PC-9 (cell line): ENCODE data around the gene TRIML2.

Experiments used
- EZH2 ChIP-seq: fragments of 200-600 bp; sonication (generic); IDR thresholded peaks from 2 replicates; pipeline ENCODE4 v1.8.0; 2017; ENCODE audit warnings: antibody characterized with exemption, low read depth
- TF ChIP-seq, protein P1 (sequence below): fragments of 200-600 bp; sonication (generic); conservative IDR thresholded peaks from 2 replicates; pipeline ENCODE4 v1.6.1; 2017; ENCODE audit warnings: mixed run types, antibody characterized with exemption, mild to moderate bottlenecking, moderate library complexity

DNA sequence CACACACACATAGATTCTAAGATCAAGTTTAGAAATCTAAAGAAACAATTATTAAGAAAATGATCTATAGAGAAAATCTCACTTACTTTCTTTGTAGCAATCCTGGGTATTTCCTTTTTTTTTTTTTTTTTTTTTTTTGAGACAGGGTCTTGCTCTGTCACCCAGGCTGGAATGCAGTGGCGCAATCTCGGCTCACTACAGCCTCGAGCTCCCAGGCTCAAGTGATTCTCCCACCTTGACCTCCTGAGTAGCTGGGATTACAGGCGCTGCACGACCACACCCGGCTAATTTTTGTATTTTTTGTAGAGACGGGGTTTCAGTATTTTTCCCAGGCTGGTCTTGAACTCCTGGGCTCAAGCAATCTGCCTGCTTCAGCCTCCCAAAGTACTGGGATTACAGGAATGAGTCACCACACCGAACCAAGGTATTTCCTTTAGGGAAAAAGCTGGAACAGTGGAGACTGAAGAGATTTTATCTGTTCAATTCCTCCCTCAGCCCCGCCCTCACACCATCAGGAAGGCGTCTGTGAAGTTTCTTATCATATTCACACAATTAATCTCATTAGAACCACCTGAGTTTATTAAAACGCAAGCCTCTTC lies at the start of gene TRIML2:
- TF ChIP-seq, protein P1, sequence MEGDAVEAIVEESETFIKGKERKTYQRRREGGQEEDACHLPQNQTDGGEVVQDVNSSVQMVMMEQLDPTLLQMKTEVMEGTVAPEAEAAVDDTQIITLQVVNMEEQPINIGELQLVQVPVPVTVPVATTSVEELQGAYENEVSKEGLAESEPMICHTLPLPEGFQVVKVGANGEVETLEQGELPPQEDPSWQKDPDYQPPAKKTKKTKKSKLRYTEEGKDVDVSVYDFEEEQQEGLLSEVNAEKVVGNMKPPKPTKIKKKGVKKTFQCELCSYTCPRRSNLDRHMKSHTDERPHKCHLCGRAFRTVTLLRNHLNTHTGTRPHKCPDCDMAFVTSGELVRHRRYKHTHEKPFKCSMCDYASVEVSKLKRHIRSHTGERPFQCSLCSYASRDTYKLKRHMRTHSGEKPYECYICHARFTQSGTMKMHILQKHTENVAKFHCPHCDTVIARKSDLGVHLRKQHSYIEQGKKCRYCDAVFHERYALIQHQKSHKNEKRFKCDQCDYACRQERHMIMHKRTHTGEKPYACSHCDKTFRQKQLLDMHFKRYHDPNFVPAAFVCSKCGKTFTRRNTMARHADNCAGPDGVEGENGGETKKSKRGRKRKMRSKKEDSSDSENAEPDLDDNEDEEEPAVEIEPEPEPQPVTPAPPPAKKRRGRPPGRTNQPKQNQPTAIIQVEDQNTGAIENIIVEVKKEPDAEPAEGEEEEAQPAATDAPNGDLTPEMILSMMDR, result no peak
- TF ChIP-seq EZH2, result no peak
